Prostate gland (tissue), 2 donors: ENCODE measurements around the gene RTBDN.

Experiments used
- POLR2A ChIP-seq: fragments of 450-650 bp; IDR thresholded peaks from one replicate; pipeline ENCODE4 v1.6.1; 2016; ENCODE audit warnings: antibody characterized with exemption, mild to moderate bottlenecking
- TF ChIP-seq, protein P1 (sequence below), 4 experiments: fragments of 200-600 bp in 2 of 4; fragments of 450-650 bp in 2 of 4; sonication (generic) in 2 of 4; IDR thresholded peaks; 1 replicate in 3 of 4; 2 replicates in 1 of 4; pipeline ENCODE4 v1.5.1; 2016 to 2019; ENCODE audit warnings: antibody characterized with exemption in 4 of 4, mild to moderate bottlenecking in 2 of 4, moderate library complexity in 2 of 4

- TF ChIP-seq, protein P1, sequence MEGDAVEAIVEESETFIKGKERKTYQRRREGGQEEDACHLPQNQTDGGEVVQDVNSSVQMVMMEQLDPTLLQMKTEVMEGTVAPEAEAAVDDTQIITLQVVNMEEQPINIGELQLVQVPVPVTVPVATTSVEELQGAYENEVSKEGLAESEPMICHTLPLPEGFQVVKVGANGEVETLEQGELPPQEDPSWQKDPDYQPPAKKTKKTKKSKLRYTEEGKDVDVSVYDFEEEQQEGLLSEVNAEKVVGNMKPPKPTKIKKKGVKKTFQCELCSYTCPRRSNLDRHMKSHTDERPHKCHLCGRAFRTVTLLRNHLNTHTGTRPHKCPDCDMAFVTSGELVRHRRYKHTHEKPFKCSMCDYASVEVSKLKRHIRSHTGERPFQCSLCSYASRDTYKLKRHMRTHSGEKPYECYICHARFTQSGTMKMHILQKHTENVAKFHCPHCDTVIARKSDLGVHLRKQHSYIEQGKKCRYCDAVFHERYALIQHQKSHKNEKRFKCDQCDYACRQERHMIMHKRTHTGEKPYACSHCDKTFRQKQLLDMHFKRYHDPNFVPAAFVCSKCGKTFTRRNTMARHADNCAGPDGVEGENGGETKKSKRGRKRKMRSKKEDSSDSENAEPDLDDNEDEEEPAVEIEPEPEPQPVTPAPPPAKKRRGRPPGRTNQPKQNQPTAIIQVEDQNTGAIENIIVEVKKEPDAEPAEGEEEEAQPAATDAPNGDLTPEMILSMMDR (IDR thresholded peaks at IDR 0.05), result no peak
- TF ChIP-seq POLR2A, result no peak
Measured at GRCh38 chr19:12804051-12804450, 30.3 kb downstream of the RTBDN start.
